Measurements from ENCODE around the gene ADCY10. TPM values are rescaled to one million over a fixed set of nuclear protein-coding genes. Genes with fewer than 3 reads are reported as not detected.

ADCY10 gene
- total and polyA plus RNA-seq, 2 experiments from 2014 or later, result not detected

GRCh38 chr1:167770127-167770526 lies 143.8 kb downstream of the ADCY10 start:
- Mint-ChIP-seq H3K4me1 (peaks cover 8% of the 10 kb centered on the region), H3K9me3 (no peaks in the 10 kb centered on the region), H3K4me3 (no peak overlapping the region), H3K27ac (no peak overlapping the region), H3K36me3 (ENCODE audit: low read depth) (peaks cover 66% of the 10 kb centered on the region), H3K27me3 (ENCODE audit: insufficient read depth, low read depth, poor library complexity) (peaks cover 24% of the 10 kb centered on the region)
- DNase-seq (ENCODE audit: low spot score) (peak; percentile 30), ATAC-seq (peak; percentile 91)
- Histone ChIP-seq H3K27ac (ENCODE audit: low read depth) (no peak overlapping the region), H4K20me1 (replicated peaks; ENCODE audit: insufficient read depth) (peaks cover 48% of the 10 kb centered on the region), H3K9me2 (ENCODE audit: insufficient read depth) (no peaks in the 10 kb centered on the region), H3F3A (replicated peaks; ENCODE audit: low read depth) (0 out of 2 replicates have a peak, but pooled peaks cover 4% of the 10 kb centered on the region), H3K4me1 (ENCODE audit: insufficient read depth) (no peaks in the 10 kb centered on the region), H3K36me3 (ENCODE audit: insufficient read depth) (peaks cover 34% of the 10 kb centered on the region), H3K79me2 (replicated peaks; ENCODE audit: insufficient read depth) (peaks cover 5% of the 10 kb centered on the region; the same call in 1 of the 2 replicates), H3K4me3 (no peak overlapping the region), H2AFZ (no peak overlapping the region), H3K4me2 (no peak overlapping the region), H3K27me3 (ENCODE audit: insufficient read depth) (peaks cover 21% of the 10 kb centered on the region)
- no peak for TF ChIP-seq ZNF331 (CRISPR knock-in tag; IDR thresholded peaks at IDR 0.05; ENCODE audit: low read depth)
- no peak for TF ChIP-seq EZH2phosphoT487 (IDR thresholded peaks at IDR 0.05; ENCODE audit: unreplicated experiment)
- no peak for TF ChIP-seq EZH2 (IDR thresholded peaks at IDR 0.05; ENCODE audit: low read depth, unreplicated experiment)
- TF ChIP-seq STAT1 (IDR thresholded peaks at IDR 0.05; ENCODE audit: unreplicated experiment), result no peak
- no peak for TF ChIP-seq POLR2AphosphoS5 (IDR thresholded peaks at IDR 0.05; ENCODE audit: low read depth)
- no peak for TF ChIP-seq ZNF462 (CRISPR knock-in tag; IDR thresholded peaks at IDR 0.05)
- no peak for TF ChIP-seq ZNF114 (CRISPR knock-in tag; IDR thresholded peaks at IDR 0.05)
- TF ChIP-seq JUNB (IDR thresholded peaks at IDR 0.05; ENCODE audit: unreplicated experiment), result no peak
- TF ChIP-seq, protein P1, sequence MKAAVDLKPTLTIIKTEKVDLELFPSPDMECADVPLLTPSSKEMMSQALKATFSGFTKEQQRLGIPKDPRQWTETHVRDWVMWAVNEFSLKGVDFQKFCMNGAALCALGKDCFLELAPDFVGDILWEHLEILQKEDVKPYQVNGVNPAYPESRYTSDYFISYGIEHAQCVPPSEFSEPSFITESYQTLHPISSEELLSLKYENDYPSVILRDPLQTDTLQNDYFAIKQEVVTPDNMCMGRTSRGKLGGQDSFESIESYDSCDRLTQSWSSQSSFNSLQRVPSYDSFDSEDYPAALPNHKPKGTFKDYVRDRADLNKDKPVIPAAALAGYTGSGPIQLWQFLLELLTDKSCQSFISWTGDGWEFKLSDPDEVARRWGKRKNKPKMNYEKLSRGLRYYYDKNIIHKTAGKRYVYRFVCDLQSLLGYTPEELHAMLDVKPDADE (IDR thresholded peaks at IDR 0.05), result no peak
- no peak for TF ChIP-seq CREB1 (CRISPR knock-in tag; IDR thresholded peaks at IDR 0.05; ENCODE audit: low read depth)
- no peak for TF ChIP-seq REST (IDR thresholded peaks at IDR 0.05; ENCODE audit: unreplicated experiment)
- TF ChIP-seq NANOG (IDR thresholded peaks at IDR 0.05; ENCODE audit: borderline replicate concordance), result no peak
- TF ChIP-seq, protein P2, sequence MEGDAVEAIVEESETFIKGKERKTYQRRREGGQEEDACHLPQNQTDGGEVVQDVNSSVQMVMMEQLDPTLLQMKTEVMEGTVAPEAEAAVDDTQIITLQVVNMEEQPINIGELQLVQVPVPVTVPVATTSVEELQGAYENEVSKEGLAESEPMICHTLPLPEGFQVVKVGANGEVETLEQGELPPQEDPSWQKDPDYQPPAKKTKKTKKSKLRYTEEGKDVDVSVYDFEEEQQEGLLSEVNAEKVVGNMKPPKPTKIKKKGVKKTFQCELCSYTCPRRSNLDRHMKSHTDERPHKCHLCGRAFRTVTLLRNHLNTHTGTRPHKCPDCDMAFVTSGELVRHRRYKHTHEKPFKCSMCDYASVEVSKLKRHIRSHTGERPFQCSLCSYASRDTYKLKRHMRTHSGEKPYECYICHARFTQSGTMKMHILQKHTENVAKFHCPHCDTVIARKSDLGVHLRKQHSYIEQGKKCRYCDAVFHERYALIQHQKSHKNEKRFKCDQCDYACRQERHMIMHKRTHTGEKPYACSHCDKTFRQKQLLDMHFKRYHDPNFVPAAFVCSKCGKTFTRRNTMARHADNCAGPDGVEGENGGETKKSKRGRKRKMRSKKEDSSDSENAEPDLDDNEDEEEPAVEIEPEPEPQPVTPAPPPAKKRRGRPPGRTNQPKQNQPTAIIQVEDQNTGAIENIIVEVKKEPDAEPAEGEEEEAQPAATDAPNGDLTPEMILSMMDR (conservative IDR thresholded peaks at IDR 0.05; ENCODE audit: low read depth in 2 of 2), result no peak

Measured in GM23338 (cell line).